GM12872 (cell line): ENCODE data around the gene PMS1.

ENCODE experiments used
- CTCF ChIP-seq: IDR thresholded peaks from 3 replicates; pipeline ENCODE4 v1.5.1; 2011; ENCODE audit warnings: low read depth, mild to moderate bottlenecking, low read length, moderate library complexity; ENCODE audit not compliant: insufficient read depth

The PMS1 gene

GRCh38 chr2:189770590-189771322 is 13.5 kb upstream of the PMS1 start:
- no peak for TF ChIP-seq CTCF

- no peak for TF ChIP-seq CTCF
These were observed 12.0 kb upstream of the PMS1 start for GRCh38 chr2:189772212-189772611.

- TF ChIP-seq CTCF = no peak
These were observed 2.0 kb upstream of the PMS1 start for GRCh38 chr2:189782221-189782671.

- no peak for TF ChIP-seq CTCF
These were observed 761 bp upstream of the PMS1 start for GRCh38 chr2:189783451-189783926.

GRCh38 chr2:189791338-189792042 is 7.2 kb downstream of the PMS1 start:
- no peak for TF ChIP-seq CTCF

GRCh38 chr2:189794310-189794709 is 10.1 kb downstream of the PMS1 start:
- TF ChIP-seq CTCF = no peak

GRCh38 chr2:189797902-189798301 is 13.7 kb downstream of the PMS1 start:
- no peak for TF ChIP-seq CTCF
